Measurements from ENCODE around the gene MMD2.

DNA sequence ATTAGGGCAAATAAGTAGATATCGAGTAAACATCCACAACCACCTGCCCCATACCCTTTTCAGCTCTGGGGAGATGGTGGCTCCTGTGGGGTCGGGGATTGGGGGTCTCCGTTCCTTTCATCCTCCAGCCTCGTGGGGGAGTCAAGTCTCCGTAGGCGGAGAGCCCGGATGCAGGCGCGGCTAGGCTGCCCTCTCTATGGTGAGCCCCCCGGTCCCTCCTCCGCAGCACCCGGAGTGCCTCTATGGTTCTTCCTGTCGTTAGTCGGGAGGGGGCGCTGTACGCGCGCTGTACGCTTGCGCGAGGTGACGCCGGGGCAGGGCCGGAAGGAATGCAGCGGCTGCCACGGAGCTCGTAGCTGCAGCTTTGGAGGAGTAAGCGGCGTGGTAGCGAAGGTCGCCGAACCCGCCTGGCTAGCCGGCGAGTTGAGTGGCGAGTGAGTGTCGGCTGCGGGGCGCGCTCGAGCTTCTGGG lies 14.8 kb upstream of the MMD2 start:
- TF ChIP-seq, protein P1, sequence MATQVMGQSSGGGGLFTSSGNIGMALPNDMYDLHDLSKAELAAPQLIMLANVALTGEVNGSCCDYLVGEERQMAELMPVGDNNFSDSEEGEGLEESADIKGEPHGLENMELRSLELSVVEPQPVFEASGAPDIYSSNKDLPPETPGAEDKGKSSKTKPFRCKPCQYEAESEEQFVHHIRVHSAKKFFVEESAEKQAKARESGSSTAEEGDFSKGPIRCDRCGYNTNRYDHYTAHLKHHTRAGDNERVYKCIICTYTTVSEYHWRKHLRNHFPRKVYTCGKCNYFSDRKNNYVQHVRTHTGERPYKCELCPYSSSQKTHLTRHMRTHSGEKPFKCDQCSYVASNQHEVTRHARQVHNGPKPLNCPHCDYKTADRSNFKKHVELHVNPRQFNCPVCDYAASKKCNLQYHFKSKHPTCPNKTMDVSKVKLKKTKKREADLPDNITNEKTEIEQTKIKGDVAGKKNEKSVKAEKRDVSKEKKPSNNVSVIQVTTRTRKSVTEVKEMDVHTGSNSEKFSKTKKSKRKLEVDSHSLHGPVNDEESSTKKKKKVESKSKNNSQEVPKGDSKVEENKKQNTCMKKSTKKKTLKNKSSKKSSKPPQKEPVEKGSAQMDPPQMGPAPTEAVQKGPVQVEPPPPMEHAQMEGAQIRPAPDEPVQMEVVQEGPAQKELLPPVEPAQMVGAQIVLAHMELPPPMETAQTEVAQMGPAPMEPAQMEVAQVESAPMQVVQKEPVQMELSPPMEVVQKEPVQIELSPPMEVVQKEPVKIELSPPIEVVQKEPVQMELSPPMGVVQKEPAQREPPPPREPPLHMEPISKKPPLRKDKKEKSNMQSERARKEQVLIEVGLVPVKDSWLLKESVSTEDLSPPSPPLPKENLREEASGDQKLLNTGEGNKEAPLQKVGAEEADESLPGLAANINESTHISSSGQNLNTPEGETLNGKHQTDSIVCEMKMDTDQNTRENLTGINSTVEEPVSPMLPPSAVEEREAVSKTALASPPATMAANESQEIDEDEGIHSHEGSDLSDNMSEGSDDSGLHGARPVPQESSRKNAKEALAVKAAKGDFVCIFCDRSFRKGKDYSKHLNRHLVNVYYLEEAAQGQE (IDR thresholded peaks at IDR 0.05; ENCODE audit: borderline replicate concordance), result no peak
- TF ChIP-seq, protein P2, sequence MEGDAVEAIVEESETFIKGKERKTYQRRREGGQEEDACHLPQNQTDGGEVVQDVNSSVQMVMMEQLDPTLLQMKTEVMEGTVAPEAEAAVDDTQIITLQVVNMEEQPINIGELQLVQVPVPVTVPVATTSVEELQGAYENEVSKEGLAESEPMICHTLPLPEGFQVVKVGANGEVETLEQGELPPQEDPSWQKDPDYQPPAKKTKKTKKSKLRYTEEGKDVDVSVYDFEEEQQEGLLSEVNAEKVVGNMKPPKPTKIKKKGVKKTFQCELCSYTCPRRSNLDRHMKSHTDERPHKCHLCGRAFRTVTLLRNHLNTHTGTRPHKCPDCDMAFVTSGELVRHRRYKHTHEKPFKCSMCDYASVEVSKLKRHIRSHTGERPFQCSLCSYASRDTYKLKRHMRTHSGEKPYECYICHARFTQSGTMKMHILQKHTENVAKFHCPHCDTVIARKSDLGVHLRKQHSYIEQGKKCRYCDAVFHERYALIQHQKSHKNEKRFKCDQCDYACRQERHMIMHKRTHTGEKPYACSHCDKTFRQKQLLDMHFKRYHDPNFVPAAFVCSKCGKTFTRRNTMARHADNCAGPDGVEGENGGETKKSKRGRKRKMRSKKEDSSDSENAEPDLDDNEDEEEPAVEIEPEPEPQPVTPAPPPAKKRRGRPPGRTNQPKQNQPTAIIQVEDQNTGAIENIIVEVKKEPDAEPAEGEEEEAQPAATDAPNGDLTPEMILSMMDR (IDR thresholded peaks at IDR 0.05; ENCODE audit: poor library complexity, severe bottlenecking), result peak; percentile 92
- TF ChIP-seq POLR2AphosphoS5 (IDR thresholded peaks at IDR 0.05) (peak; percentile 87), EZH2 (IDR thresholded peaks at IDR 0.05; ENCODE audit: borderline replicate concordance, insufficient read depth, low read length, poor library complexity, severe bottlenecking) (no peak), EP300 (conservative IDR thresholded peaks at IDR 0.05; ENCODE audit: poor library complexity, severe bottlenecking) (no peak)

Data from neural cell (in vitro differentiated cells).